T-cell (primary cell): Measurements from ENCODE around the gene BCDIN3D. TPM values are rescaled to one million over a fixed set of nuclear protein-coding genes. Genes with fewer than 3 reads are reported as not detected.

Experiments
- ATAC-seq, 4 experiments: fragments of 200-7000 bp in 3 of 4; fragments of 150-1000 bp in 1 of 4; cut with Tn5 transposase; replicated peaks in 1 of 4; 1 replicate in 3 of 4; 2 replicates in 1 of 4; pipeline ENCODE4 v1.10.0; 2021; ENCODE audit warnings: moderate library complexity in 3 of 4, mild to moderate bottlenecking in 2 of 4, moderate number of reproducible peaks in 1 of 4
- CTCF ChIA-PET, 2 donors: fragments of 300-600 bp; sonication (Branson Sonifier 250); formaldehyde crosslinking; loops; one replicate each; lab custom pipeline; 2022; ENCODE audit warnings: antibody characterized with exemption in 2 of 2; lab: Charles Lee
- POLR2A ChIA-PET, 2 donors: fragments of 300-600 bp; sonication (Branson Sonifier 250); formaldehyde crosslinking; loops; one replicate each; lab custom pipeline; 2022; ENCODE audit warnings: antibody characterized with exemption in 2 of 2; lab: Charles Lee
- DNase-seq, 35 experiments: peaks; one replicate each; pipeline versions ENCODE4 v3.0.0 to v3.0.0-alpha.2; 2013 to 2023
- H3K27ac ChIP-seq: one replicate; pipeline ENCODE4 v1.5.1; 2013; ENCODE audit warnings: low read length
- H3K27me3 ChIP-seq, 2 experiments: replicated peaks in 1 of 2; 1 replicate in 1 of 2; 2 replicates in 1 of 2; pipeline versions ENCODE4 v1.6.1 to v1.7.0; 2013; ENCODE audit warnings: low read length in 1 of 2, mixed read lengths in 1 of 2; ENCODE audit not compliant: control insufficient read depth in 2 of 2, insufficient read depth in 2 of 2; ENCODE audit errors: extremely low read depth in 1 of 2
- H3K36me3 ChIP-seq, 2 donors: 1 replicate in 1 of 2; 2 replicates in 1 of 2; pipeline versions ENCODE4 v1.6.1 to v1.7.0; 2013; ENCODE audit warnings: low read length in 1 of 2; ENCODE audit not compliant: control insufficient read depth in 2 of 2, insufficient read depth in 1 of 2; ENCODE audit errors: extremely low read depth in 1 of 2
- H3K4me1 ChIP-seq, 2 experiments: 1 replicate in 1 of 2; 2 replicates in 1 of 2; pipeline versions ENCODE4 v1.6.1 to v1.7.0; 2013; ENCODE audit warnings: low read length in 2 of 2, mixed read lengths in 1 of 2; ENCODE audit not compliant: insufficient read depth in 2 of 2, control insufficient read depth in 1 of 2; ENCODE audit errors: extremely low read depth in 1 of 2
- H3K4me3 ChIP-seq, 2 donors: 1 replicate in 1 of 2; 2 replicates in 1 of 2; pipeline versions ENCODE4 v1.5.1 to v1.7.0; 2013; ENCODE audit warnings: mild to moderate bottlenecking in 2 of 2, low read length in 1 of 2, moderate library complexity in 1 of 2; ENCODE audit not compliant: control insufficient read depth in 1 of 2; ENCODE audit errors: extremely low read depth in 1 of 2
- H3K9me3 ChIP-seq: 2 replicates; pipeline ENCODE4 v1.7.0; 2013
- H3K27ac Mint-ChIP-seq, 2 donors: one replicate each; pipeline ENCODE4 v1.8.0; 2020 to 2021; ENCODE audit warnings: mild to moderate bottlenecking in 2 of 2, mixed read lengths in 2 of 2
- H3K27me3 Mint-ChIP-seq, 2 donors: one replicate each; pipeline ENCODE4 v1.8.0; 2021 to 2022; ENCODE audit warnings: mixed read lengths in 2 of 2
- H3K36me3 Mint-ChIP-seq: one replicate; pipeline ENCODE4 v1.8.0; 2021; ENCODE audit warnings: mixed read lengths
- H3K4me1 Mint-ChIP-seq, 3 donors: one replicate each; pipeline ENCODE4 v1.8.0; 2020 to 2022; ENCODE audit warnings: mixed read lengths in 3 of 3, mild to moderate bottlenecking in 1 of 3
- H3K4me3 Mint-ChIP-seq, 3 donors: one replicate each; pipeline ENCODE4 v1.8.0; 2020 to 2022; ENCODE audit warnings: mild to moderate bottlenecking in 3 of 3, mixed read lengths in 3 of 3, moderate library complexity in 3 of 3
- H3K9me3 Mint-ChIP-seq, 3 donors: one replicate each; pipeline ENCODE4 v1.8.0; 2020 to 2022; ENCODE audit warnings: mixed read lengths in 3 of 3
- WGBS: methylation state at CpG from one replicate; pipeline ENCODE4 v1.1.5; 2013; ENCODE audit warnings: missing lambda C conversion rate; ENCODE audit not compliant: insufficient coverage; 5-methylcytosine and 5-hydroxymethylcytosine counted together
- total RNA-seq, 35 experiments: library from RNA in 6 of 35; stranded (reverse) in 6 of 35; fragments of 120-200 nt in 1 of 35; gene quantifications; one replicate each; pipeline versions ENCODE4 v1.2.1 to v1.2.4 and lab custom pipeline; 2013 to 2026

The BCDIN3D gene
- total RNA-seq, 5 donors from 2014 or later (not counting 1 experiment from before 2014, with no cell fraction given): 4.7 to 12.8 (median 12.3) TPM

- H3K4me1 ChIP-seq: no peaks in the 10 kb centered on the region
- ATAC-seq: no peak
- Mint-ChIP-seq H3K27ac (no peak overlapping the region), H3K4me3 (no peak overlapping the region), H3K9me3 (no peaks in the 10 kb centered on the region), H3K36me3 (no peaks in the 10 kb centered on the region), H3K4me1 (no peaks in the 10 kb centered on the region), H3K27me3 (peaks cover 14 to 23% of the 10 kb centered on the region in 2 donors)
- H3K36me3 ChIP-seq: no peaks in the 10 kb centered on the region
- POLR2A ChIA-PET: interaction anchor here in 1 of 2 donors (0.7 kb wide), 1 partner anchor 10 kb away, joined by 3 read pairs; no protein-coding TSS in a partner anchor
- CTCF ChIA-PET: interaction anchor here in 1 of 2 donors (0.7 kb wide), 1 partner anchor 10 kb away, joined by 3 read pairs; the partner anchor contains the start of gene BCDIN3D
- DNase-seq: no peak
- no peak overlapping the region for H3K4me3 ChIP-seq
- no peak overlapping the region for H3K27ac ChIP-seq
- peaks cover 0 to 2% of the 10 kb centered on the region in 2 experiments for H3K27me3 ChIP-seq
- WGBS: no CpG with 5 or more reads among the region's 2 CpGs
- H3K9me3 ChIP-seq: no peaks in the 10 kb centered on the region
These were observed 10.8 kb upstream of the BCDIN3D start for GRCh38 chr12:49853671-49854070.

GRCh38 chr12:49847161-49847560, 4.3 kb upstream of the BCDIN3D start:
- H3K9me3 Mint-ChIP-seq: no peaks in the 10 kb centered on the region
- H3K4me3 Mint-ChIP-seq: peak overlapping the region in 1 of 3 donors; percentile 11
- no peaks in the 10 kb centered on the region for H3K36me3 ChIP-seq
- ChIA-PET POLR2A (interaction anchor here in 1 of 2 donors (0.5 kb wide), 1 partner anchor 476 kb away, joined by 4 read pairs; no protein-coding TSS in a partner anchor), CTCF (interaction anchor here (0.6 to 2.1 kb wide), 5 partner anchors 39 to 434 kb away, joined by 3 to 6 read pairs (median 4); partner anchors contain the start of gene TMBIM6 (in 1 of the 2))
- H3K4me1 ChIP-seq: peaks cover 6 to 20% of the 10 kb centered on the region in 2 experiments
- 100% methylated on average over 1 of the region's 2 CpGs for whole genome bisulfite sequencing
- no peaks in the 10 kb centered on the region for H3K9me3 ChIP-seq
- peak overlapping the region; percentile 34 to 44 for H3K27ac Mint-ChIP-seq
- H3K27ac ChIP-seq: no peak overlapping the region
- H3K27me3 ChIP-seq: peaks cover 0 to 4% of the 10 kb centered on the region in 2 experiments
- no peak overlapping the region for H3K4me3 ChIP-seq
- H3K36me3 Mint-ChIP-seq: no peaks in the 10 kb centered on the region
- DNase-seq (no peak), ATAC-seq (no peak)
- H3K4me1 Mint-ChIP-seq: peaks cover 22 to 26% (median 23%) of the 10 kb centered on the region in 3 donors
- H3K27me3 Mint-ChIP-seq: peaks cover 10 to 19% of the 10 kb centered on the region in 2 donors

- WGBS: no CpG with 5 or more reads among the region's 2 CpGs
- Mint-ChIP-seq H3K4me1 (peaks cover 33 to 37% (median 33%) of the 10 kb centered on the region in 3 donors), H3K27ac (no peak overlapping the region), H3K36me3 (no peaks in the 10 kb centered on the region), H3K4me3 (no peak overlapping the region), H3K27me3 (peaks cover 7 to 17% of the 10 kb centered on the region in 2 donors), H3K9me3 (no peaks in the 10 kb centered on the region)
- Histone ChIP-seq H3K27me3 (peaks cover 0 to 4% of the 10 kb centered on the region in 2 experiments), H3K4me1 (peaks cover 6 to 28% of the 10 kb centered on the region in 2 experiments), H3K4me3 (no peak overlapping the region), H3K36me3 (no peaks in the 10 kb centered on the region), H3K27ac (no peak overlapping the region), H3K9me3 (no peaks in the 10 kb centered on the region)
- CTCF ChIA-PET: interaction anchor here (0.6 to 0.7 kb wide), 2 partner anchors 128 to 133 kb away, joined by 3 read pairs; no protein-coding TSS in a partner anchor
- DNase-seq (no peak), ATAC-seq (no peak)
- POLR2A ChIA-PET: no interaction called here
These were observed 3.1 kb upstream of the BCDIN3D start for GRCh38 chr12:49846032-49846431.

GRCh38 chr12:49843876-49844437, 1.1 kb upstream of the BCDIN3D start:
- Histone ChIP-seq H3K4me1 (peaks cover 6 to 28% of the 10 kb centered on the region in 2 experiments), H3K36me3 (no peaks in the 10 kb centered on the region), H3K9me3 (no peaks in the 10 kb centered on the region), H3K27ac (no peak overlapping the region), H3K27me3 (peaks cover 0 to 4% of the 10 kb centered on the region in 2 experiments), H3K4me3 (no peak overlapping the region)
- ChIA-PET POLR2A (interaction anchor here (0.6 to 1.0 kb wide), 3 partner anchors 22 to 103 kb away, joined by 3 read pairs; partner anchors contain the start of gene TMBIM6 (in 1 of the 2)), CTCF (interaction anchor here (0.5 to 2.6 kb wide), 3 partner anchors 103 to 487 kb away, joined by 3 to 10 read pairs (median 3); partner anchors contain the start of gene TMBIM6 (in 1 of the 2))
- DNase-seq: no peak
- Mint-ChIP-seq H3K27ac (peak overlapping the region; percentile 92), H3K27me3 (peaks cover 4 to 6% of the 10 kb centered on the region in 2 donors), H3K4me3 (peak overlapping the region in 1 of 3 donors; percentile 87), H3K4me1 (peaks cover 37 to 43% (median 38%) of the 10 kb centered on the region in 3 donors), H3K9me3 (no peaks in the 10 kb centered on the region), H3K36me3 (no peaks in the 10 kb centered on the region)
- no CpG with 5 or more reads among the region's 4 CpGs for WGBS
- no peak for ATAC-seq

DNA sequence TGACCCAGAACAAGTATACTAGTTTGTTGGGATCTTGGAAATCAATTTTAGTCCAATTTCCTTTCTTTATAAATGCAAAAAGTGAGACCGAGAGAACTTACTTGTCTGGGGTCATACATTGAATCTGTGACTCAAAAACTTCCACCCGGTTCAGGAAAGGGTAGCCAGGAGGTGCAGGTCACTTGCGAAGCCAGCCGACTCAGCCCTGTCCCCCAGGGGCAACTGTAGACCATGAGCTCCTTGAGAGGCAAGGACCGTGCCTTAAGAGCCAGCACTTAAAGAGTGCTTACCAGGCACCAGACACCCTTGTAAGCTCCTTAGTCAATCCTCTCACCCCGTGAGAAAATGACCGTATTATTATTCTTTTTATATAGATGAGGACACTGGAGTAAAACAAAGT, 505 bp upstream of the BCDIN3D start:
- Histone ChIP-seq H3K27ac (peak overlapping the region; percentile 90), H3K4me1 (peaks cover 6 to 30% of the 10 kb centered on the region in 2 experiments), H3K9me3 (no peaks in the 10 kb centered on the region), H3K36me3 (no peaks in the 10 kb centered on the region), H3K27me3 (peaks cover 0 to 4% of the 10 kb centered on the region in 2 experiments), H3K4me3 (peak overlapping the region; percentile 81 to 98)
- ChIA-PET POLR2A (interaction anchor here (0.6 to 1.0 kb wide), 6 partner anchors 15 to 655 kb away, joined by 3 to 8 read pairs (median 3); partner anchors contain the start of genes NCKAP5L (in 1 of the 2) and TMBIM6 (in 1 of the 2)), CTCF (interaction anchor here (0.5 to 2.6 kb wide), 6 partner anchors 11 to 486 kb away, joined by 3 to 10 read pairs (median 3); partner anchors contain the start of genes NCKAP5L (in 1 of the 2) and TMBIM6 (in 1 of the 2))
- peaks cover 0 to 3% of the 10 kb centered on the region in 2 donors for H3K27me3 Mint-ChIP-seq
- peak overlapping the region; percentile 87 to 94 (median 89) for H3K4me3 Mint-ChIP-seq
- 90% methylated on average over 4 of the region's 7 CpGs for WGBS
- no peaks in the 10 kb centered on the region for H3K9me3 Mint-ChIP-seq
- no peak for ATAC-seq
- no peaks in the 10 kb centered on the region for H3K36me3 Mint-ChIP-seq
- H3K27ac Mint-ChIP-seq: peak overlapping the region; percentile 92
- peaks cover 37 to 43% (median 40%) of the 10 kb centered on the region in 3 donors for H3K4me1 Mint-ChIP-seq
- no peak for DNase-seq
